ENCODE results near the gene EDEM2.
"Not testable (repeated sequence)": the region's sequence is repeated elsewhere in the genome, so short reads cannot be mapped to it uniquely, and the experiment has no call there.

The EDEM2 gene

GRCh38 chr20:35117629-35118028 is 29.5 kb downstream of the EDEM2 start:
- TF ChIP-seq, protein P1, sequence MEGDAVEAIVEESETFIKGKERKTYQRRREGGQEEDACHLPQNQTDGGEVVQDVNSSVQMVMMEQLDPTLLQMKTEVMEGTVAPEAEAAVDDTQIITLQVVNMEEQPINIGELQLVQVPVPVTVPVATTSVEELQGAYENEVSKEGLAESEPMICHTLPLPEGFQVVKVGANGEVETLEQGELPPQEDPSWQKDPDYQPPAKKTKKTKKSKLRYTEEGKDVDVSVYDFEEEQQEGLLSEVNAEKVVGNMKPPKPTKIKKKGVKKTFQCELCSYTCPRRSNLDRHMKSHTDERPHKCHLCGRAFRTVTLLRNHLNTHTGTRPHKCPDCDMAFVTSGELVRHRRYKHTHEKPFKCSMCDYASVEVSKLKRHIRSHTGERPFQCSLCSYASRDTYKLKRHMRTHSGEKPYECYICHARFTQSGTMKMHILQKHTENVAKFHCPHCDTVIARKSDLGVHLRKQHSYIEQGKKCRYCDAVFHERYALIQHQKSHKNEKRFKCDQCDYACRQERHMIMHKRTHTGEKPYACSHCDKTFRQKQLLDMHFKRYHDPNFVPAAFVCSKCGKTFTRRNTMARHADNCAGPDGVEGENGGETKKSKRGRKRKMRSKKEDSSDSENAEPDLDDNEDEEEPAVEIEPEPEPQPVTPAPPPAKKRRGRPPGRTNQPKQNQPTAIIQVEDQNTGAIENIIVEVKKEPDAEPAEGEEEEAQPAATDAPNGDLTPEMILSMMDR (conservative IDR thresholded peaks at IDR 0.05): no peak
- TF ChIP-seq ZFX (IDR thresholded peaks at IDR 0.05): no peak
- no peak overlapping the region for H3K27ac ChIP-seq

- H3K27ac ChIP-seq: no peak overlapping the region
- TF ChIP-seq, protein P1 (conservative IDR thresholded peaks at IDR 0.05): no peak
- TF ChIP-seq ZFX (IDR thresholded peaks at IDR 0.05): no peak
These were observed 29.9 kb downstream of the EDEM2 start for GRCh38 chr20:35117196-35117595.

DNA sequence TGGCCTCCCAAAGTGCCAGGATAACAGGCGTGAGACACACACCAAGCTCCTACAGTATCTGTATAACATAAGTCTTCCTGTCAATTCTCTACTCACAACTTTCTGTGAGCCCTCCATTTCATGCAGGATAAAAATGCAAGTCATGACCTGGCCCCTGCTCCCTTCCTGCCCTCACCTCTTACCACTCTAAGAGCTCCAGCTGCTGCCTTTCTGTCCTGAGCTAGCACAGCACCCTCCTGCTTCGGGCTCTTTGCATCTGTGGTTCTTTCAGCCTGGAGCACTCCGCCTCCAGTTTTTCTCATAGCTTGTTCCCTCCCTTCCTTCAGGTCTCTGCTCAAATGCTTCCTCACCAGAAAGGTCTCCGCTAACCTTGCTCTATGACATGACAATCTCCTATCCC is 30.9 kb downstream of the EDEM2 start:
- TF ChIP-seq, protein P1 (conservative IDR thresholded peaks at IDR 0.05): no peak
- TF ChIP-seq ZFX (IDR thresholded peaks at IDR 0.05): no peak

DNA sequence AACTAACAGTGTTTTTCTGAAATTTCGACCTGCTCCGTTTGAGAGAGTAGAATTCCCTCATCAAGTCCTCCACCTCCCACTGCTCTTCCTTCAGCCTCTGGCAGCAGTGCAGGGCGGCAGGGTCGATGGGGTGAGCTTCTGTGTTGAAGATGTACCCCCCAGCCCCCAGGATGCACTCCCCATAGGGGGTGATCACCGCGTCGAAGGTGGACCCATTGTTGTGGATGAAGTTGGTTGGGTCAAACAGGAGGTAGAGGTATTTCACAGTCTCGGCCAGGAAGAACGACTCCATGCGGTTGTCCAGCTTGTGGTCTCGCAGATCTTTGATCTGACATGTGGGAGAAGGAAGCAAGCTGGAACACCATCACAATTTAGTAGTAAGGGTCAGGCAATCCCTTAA is 31.5 kb downstream of the EDEM2 start:
- no peak overlapping the region for H3K27ac ChIP-seq
- no peak for TF ChIP-seq ZFX (IDR thresholded peaks at IDR 0.05)
- TF ChIP-seq, protein P1 (conservative IDR thresholded peaks at IDR 0.05): no peak

More for the DNA sequence above, 30.9 kb downstream of the EDEM2 start:
- H3K27ac ChIP-seq: no peak overlapping the region

GRCh38 chr20:35112276-35112675 is 34.9 kb downstream of the EDEM2 start:
- not testable (repeated sequence) for H3K27ac ChIP-seq

- TF ChIP-seq, protein P1 (conservative IDR thresholded peaks at IDR 0.05): no peak
- TF ChIP-seq ZFX (IDR thresholded peaks at IDR 0.05): no peak
- no peak overlapping the region for H3K27ac ChIP-seq
These were observed 35.8 kb downstream of the EDEM2 start for GRCh38 chr20:35111141-35111888.

DNA sequence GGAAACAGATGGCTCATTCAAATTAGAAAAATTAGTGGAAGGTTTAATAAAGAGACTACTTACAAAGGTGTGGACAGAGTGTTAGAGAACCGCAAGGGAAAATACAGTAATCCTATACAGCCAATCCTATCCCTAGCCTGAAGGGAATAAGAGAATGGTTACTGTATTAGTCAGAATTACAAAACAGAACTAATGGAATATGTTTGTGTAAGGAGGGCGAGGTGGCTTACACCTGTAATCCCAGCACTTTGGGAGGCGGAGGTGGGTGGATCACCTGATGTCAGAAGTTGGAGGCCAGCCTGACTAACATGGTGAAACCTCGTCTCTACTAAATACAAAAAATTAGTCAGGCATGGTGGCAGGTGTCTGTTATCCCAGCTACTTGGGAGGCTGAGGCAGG is 38.2 kb downstream of the EDEM2 start:
- TF ChIP-seq, protein P1 (conservative IDR thresholded peaks at IDR 0.05): no peak
- TF ChIP-seq ZFX (IDR thresholded peaks at IDR 0.05): no peak
- no peak overlapping the region for H3K27ac ChIP-seq

DNA sequence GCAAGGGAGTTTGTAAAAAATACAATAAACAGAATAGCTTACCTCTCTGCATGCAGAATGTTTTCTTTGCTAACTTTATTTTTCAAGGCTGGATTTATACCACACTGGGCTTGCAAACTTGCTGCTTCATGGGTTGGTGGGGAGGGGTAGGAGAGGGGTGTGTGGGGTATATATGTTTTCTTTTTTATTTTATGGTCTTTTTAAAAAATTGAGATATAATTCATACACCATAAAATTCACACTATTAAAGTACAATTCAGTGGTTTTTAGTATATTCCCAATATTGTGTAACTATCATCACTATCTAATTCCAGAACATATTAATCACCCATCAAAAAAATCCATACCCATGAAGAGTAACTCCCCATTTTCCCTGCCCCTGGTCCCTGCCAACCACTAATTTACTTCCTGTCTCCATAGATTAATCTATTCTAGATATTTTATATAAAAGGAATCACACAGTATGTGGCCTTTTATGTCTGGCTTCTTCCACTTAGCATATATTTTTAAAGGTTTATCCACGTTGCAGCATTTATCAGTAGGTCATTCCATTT is 40.2 kb downstream of the EDEM2 start:
- H3K27ac ChIP-seq: no peak overlapping the region
- TF ChIP-seq, protein P1 (conservative IDR thresholded peaks at IDR 0.05): no peak
- TF ChIP-seq ZFX (IDR thresholded peaks at IDR 0.05): no peak
